Measurements from ENCODE around the gene CCR4. TPM values are rescaled to one million over a fixed set of nuclear protein-coding genes. Genes with fewer than 3 reads are reported as not detected.

CCR4 gene
- total RNA-seq, 3 donors from 2014 or later (not counting 1 experiment from before 2014, with no cell fraction given), result 0.52 to 2.5 (median 1.4) TPM

DNA sequence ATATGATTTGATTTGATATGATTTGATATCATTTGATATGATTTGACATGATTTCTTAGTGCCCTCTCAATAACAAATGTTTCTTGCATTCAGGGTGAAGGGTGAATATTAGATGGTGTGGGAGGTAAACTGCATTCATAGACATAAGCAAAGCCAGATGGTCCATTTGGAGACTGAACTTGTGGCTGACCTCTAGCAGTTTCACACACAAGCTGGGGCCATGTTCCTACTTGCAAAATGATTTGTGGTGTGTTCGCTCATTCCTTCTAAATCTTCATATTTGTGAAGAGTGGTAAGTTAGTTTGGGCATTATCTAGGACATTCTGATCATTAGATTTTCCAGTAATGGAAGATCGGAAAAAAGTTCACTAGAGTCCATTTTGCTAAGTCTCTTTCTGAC is 40.5 kb upstream of the CCR4 start:
- Histone ChIP-seq H3K27me3 (ENCODE audit: control insufficient read depth, insufficient read depth, low read length) (no peaks in the 10 kb centered on the region), H3K4me1 (ENCODE audit: control insufficient read depth, insufficient read depth, low read length) (no peaks in the 10 kb centered on the region), H3K27ac (ENCODE audit: low read length) (no peak overlapping the region), H3K4me3 (ENCODE audit: low read length) (no peak overlapping the region), H3K9me3 (ENCODE audit: control insufficient read depth, insufficient read depth, low read length) (no peaks in the 10 kb centered on the region), H3K36me3 (ENCODE audit: control insufficient read depth, insufficient read depth, low read length) (no peaks in the 10 kb centered on the region)
- Mint-ChIP-seq H3K27me3 (ENCODE audit: low read depth in 2 of 2) (no peaks in the 10 kb centered on the region), H3K4me3 (no peak overlapping the region), H3K4me1 (no peaks in the 10 kb centered on the region), H3K9me3 (no peaks in the 10 kb centered on the region), H3K36me3 (no peaks in the 10 kb centered on the region), H3K27ac (no peak overlapping the region)
- ATAC-seq, result no peak
- 60% methylated on average over 1 of the region's 2 CpGs for WGBS (ENCODE audit: insufficient coverage)
- DNase-seq, result no peak
- intact Hi-C loops (cut with micrococcal nuclease), result no loop called here
- TF ChIP-seq, protein P1, sequence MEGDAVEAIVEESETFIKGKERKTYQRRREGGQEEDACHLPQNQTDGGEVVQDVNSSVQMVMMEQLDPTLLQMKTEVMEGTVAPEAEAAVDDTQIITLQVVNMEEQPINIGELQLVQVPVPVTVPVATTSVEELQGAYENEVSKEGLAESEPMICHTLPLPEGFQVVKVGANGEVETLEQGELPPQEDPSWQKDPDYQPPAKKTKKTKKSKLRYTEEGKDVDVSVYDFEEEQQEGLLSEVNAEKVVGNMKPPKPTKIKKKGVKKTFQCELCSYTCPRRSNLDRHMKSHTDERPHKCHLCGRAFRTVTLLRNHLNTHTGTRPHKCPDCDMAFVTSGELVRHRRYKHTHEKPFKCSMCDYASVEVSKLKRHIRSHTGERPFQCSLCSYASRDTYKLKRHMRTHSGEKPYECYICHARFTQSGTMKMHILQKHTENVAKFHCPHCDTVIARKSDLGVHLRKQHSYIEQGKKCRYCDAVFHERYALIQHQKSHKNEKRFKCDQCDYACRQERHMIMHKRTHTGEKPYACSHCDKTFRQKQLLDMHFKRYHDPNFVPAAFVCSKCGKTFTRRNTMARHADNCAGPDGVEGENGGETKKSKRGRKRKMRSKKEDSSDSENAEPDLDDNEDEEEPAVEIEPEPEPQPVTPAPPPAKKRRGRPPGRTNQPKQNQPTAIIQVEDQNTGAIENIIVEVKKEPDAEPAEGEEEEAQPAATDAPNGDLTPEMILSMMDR (IDR thresholded peaks at IDR 0.05), result no peak

DNA sequence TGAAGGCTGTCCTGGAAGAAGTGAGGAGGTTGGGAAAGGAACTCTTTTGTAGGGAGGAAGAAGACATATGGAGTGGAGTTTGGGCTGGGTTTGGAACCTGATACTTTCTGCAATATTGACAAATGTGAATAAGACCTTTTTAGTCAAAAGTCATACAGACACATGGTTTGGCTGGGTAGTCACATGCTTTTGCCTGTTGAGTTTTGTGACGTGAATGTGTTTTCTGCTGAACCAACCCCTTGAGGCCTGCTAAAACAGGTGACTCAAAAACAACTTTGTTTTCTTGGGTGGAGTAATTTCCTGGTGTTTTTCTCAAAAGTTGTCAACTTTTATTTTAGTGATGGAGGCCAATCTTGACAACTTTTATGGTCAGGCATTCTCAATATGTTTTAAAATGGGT is 39.4 kb upstream of the CCR4 start:
- no peaks in the 10 kb centered on the region for H3K36me3 ChIP-seq (ENCODE audit: control insufficient read depth, insufficient read depth, low read length)
- H3K4me3 ChIP-seq (ENCODE audit: low read length), result no peak overlapping the region
- DNase-seq, result peak in 1 of 2 donors; percentile 13
- H3K27me3 ChIP-seq (ENCODE audit: control insufficient read depth, insufficient read depth, low read length), result no peaks in the 10 kb centered on the region
- H3K36me3 Mint-ChIP-seq, result no peaks in the 10 kb centered on the region
- intact Hi-C loops (cut with micrococcal nuclease), result no loop called here
- H3K4me1 Mint-ChIP-seq, result no peaks in the 10 kb centered on the region
- H3K4me1 ChIP-seq (ENCODE audit: control insufficient read depth, insufficient read depth, low read length), result no peaks in the 10 kb centered on the region
- peaks cover 5% of the 10 kb centered on the region for H3K9me3 ChIP-seq (ENCODE audit: control insufficient read depth, insufficient read depth, low read length)
- ATAC-seq, result no peak
- H3K27me3 Mint-ChIP-seq (ENCODE audit: low read depth in 2 of 2), result no peaks in the 10 kb centered on the region
- H3K27ac ChIP-seq (ENCODE audit: low read length), result no peak overlapping the region
- H3K27ac Mint-ChIP-seq, result no peak overlapping the region
- no peaks in the 10 kb centered on the region for H3K9me3 Mint-ChIP-seq
- 74% methylated on average over 1 of the region's 1 CpG for WGBS (ENCODE audit: insufficient coverage)
- no peak overlapping the region for H3K4me3 Mint-ChIP-seq
- TF ChIP-seq, protein P1 (IDR thresholded peaks at IDR 0.05), result no peak

DNA sequence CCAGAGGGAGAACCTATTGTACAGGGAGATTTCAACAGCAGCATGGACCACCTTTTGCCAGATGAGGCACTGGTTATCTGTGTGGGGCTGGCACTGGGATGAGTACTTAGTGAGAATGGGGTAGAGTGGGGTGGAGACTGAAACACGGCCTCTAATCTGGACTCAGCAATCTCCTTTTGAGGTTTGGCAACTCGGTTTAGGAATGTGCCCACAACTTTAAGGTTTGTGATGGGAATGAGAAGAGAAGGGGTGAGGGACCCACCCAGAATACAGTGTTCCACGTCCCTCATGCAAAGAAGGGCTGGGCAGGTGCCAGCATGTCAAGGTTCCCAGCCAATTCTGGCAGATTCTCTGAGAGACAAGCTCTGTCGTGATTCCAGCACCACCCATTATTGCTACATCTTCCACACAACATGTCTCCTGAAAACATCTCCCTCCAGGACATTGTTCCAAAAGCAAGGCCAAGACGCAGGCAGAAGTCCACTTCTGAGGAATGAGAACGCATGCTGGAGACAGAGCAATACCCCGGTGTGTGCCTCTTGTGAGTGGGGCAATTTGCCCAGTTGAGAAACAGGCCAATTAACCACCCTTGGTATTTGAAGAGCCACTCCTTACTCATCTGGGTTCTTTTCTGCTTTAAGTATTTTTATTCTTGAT is 37.5 kb upstream of the CCR4 start:
- Histone ChIP-seq H3K4me3 (ENCODE audit: low read length) (no peak overlapping the region), H3K9me3 (ENCODE audit: control insufficient read depth, insufficient read depth, low read length) (peaks cover 10% of the 10 kb centered on the region), H3K27me3 (ENCODE audit: control insufficient read depth, insufficient read depth, low read length) (no peaks in the 10 kb centered on the region), H3K36me3 (ENCODE audit: control insufficient read depth, insufficient read depth, low read length) (no peaks in the 10 kb centered on the region), H3K27ac (ENCODE audit: low read length) (no peak overlapping the region), H3K4me1 (ENCODE audit: control insufficient read depth, insufficient read depth, low read length) (no peaks in the 10 kb centered on the region)
- no peak for DNase-seq
- 80% methylated on average over 7 of the region's 7 CpGs for whole genome bisulfite sequencing (ENCODE audit: insufficient coverage)
- H3K4me1 Mint-ChIP-seq, result no peaks in the 10 kb centered on the region
- TF ChIP-seq, protein P1 (IDR thresholded peaks at IDR 0.05), result no peak
- H3K27ac Mint-ChIP-seq, result no peak overlapping the region
- H3K27me3 Mint-ChIP-seq (ENCODE audit: low read depth in 2 of 2), result no peaks in the 10 kb centered on the region
- no peak for ATAC-seq
- intact Hi-C loops (cut with micrococcal nuclease), result no loop called here
- H3K9me3 Mint-ChIP-seq, result peaks cover 0 to 2% of the 10 kb centered on the region in 2 donors
- H3K36me3 Mint-ChIP-seq, result no peaks in the 10 kb centered on the region
- no peak overlapping the region for H3K4me3 Mint-ChIP-seq

DNA sequence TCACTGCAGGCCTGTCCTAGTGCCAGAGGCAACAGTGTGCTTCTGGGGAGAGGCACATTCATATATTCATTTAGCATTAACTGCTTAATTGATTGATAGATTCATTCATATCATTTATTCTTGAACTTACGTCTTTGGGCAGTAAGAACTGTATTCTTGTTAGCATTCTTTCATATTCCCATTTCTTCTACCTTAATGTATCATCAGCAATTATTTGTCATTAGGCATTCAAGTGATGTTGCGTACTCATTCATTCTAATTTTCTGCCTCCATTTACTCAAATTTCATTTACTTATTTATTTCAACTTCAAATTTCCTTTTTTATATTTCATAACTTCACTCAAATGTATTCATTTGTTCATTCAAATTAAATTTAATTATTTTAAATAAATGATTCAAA is 31.5 kb upstream of the CCR4 start:
- DNase-seq (no peak), ATAC-seq (no peak)
- Histone ChIP-seq H3K27ac (ENCODE audit: low read length) (no peak overlapping the region), H3K27me3 (ENCODE audit: control insufficient read depth, insufficient read depth, low read length) (no peaks in the 10 kb centered on the region), H3K36me3 (ENCODE audit: control insufficient read depth, insufficient read depth, low read length) (no peaks in the 10 kb centered on the region), H3K4me1 (ENCODE audit: control insufficient read depth, insufficient read depth, low read length) (no peaks in the 10 kb centered on the region), H3K4me3 (ENCODE audit: low read length) (no peak overlapping the region), H3K9me3 (ENCODE audit: control insufficient read depth, insufficient read depth, low read length) (peaks cover 10% of the 10 kb centered on the region)
- TF ChIP-seq, protein P1 (IDR thresholded peaks at IDR 0.05), result no peak
- H3K36me3 Mint-ChIP-seq, result no peaks in the 10 kb centered on the region
- peaks cover 0 to 2% of the 10 kb centered on the region in 2 donors for H3K9me3 Mint-ChIP-seq
- intact Hi-C loops (cut with micrococcal nuclease), result no loop called here
- no peak overlapping the region for H3K27ac Mint-ChIP-seq
- no peak overlapping the region for H3K4me3 Mint-ChIP-seq
- no peaks in the 10 kb centered on the region for H3K27me3 Mint-ChIP-seq (ENCODE audit: low read depth in 2 of 2)
- WGBS (ENCODE audit: insufficient coverage), result 82% methylated on average over 2 of the region's 2 CpGs
- no peaks in the 10 kb centered on the region for H3K4me1 Mint-ChIP-seq
